DMS114 treated with DMSO at 0.1 percent for 48 hours (cell line): ENCODE data around the gene CFAP206.

Experiments used
- DNase-seq: peaks from one replicate; lab custom pipeline; 2025; ENCODE audit not compliant: unreplicated experiment; lab: John Stamatoyannopoulos, UW

The CFAP206 gene, protein sequence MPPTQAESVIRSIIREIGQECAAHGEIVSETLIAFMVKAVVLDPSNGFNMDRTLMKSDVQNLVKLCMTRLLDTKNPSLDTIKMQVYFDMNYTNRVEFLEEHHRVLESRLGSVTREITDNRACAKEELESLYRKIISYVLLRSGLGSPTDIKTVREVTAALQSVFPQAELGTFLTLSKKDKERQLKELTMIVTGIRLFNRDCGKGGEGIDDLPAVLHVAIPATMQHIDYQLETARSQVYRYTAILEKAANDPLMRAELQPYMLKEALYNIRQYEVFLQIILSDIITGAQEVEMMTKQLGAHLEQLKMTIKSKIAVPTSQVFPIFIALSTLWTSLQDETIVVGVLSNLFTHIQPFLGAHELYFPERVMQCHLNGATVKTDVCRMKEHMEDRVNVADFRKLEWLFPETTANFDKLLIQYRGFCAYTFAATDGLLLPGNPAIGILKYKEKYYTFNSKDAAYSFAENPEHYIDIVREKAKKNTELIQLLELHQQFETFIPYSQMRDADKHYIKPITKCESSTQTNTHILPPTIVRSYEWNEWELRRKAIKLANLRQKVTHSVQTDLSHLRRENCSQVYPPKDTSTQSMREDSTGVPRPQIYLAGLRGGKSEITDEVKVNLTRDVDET

GRCh38 chr6:87407901-87408720 is at the start of gene CFAP206:
Gene CFAP206 (plus strand): TSS chr6:87407972. CDS start chr6:87409840, 1,868 bp downstream.
- DNase-seq, result peak; percentile 79

GRCh38 chr6:87364602-87365252 is 43.0 kb upstream of the CFAP206 start:
- no peak for DNase-seq

DNA sequence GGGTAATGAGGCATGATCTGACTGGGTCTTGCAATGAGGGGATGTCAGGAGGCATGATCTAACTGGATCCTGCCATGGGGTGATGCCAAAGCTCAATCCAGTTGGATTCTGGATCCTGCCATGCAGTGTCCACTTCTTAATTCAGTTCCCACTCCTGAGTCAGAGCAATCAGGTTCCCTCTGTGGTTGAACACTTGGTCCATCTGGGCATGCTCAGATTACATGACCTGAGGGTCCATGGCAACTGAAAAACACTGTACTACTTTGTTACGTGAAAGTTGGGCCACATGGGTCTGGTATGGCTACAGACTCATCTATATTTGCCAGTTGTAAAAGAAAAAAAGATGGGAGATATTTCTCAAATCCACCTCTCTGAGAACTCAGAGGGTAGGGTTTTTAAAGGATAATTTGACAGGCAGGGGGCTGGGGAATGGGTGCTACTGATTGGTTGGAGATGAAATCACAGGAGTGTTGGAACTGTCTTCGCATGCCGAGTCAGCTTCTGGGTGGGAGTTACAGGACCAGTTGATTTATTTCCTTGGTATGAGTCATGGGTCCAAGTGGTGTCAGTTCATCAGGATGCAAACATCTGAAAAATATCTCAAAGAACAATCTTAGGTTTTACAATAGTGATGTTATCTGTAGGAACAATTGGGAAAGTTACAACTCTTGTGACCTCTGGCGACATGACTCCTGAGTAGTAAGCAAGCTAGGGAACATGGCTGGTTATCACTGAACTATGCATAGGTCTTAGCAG is 41.5 kb upstream of the CFAP206 start:
- no peak for DNase-seq

- DNase-seq, result no peak
Measured at GRCh38 chr6:87366899-87367298, 40.9 kb upstream of the CFAP206 start.

- DNase-seq, result no peak
Measured at GRCh38 chr6:87373377-87373776, 34.4 kb upstream of the CFAP206 start.

DNA sequence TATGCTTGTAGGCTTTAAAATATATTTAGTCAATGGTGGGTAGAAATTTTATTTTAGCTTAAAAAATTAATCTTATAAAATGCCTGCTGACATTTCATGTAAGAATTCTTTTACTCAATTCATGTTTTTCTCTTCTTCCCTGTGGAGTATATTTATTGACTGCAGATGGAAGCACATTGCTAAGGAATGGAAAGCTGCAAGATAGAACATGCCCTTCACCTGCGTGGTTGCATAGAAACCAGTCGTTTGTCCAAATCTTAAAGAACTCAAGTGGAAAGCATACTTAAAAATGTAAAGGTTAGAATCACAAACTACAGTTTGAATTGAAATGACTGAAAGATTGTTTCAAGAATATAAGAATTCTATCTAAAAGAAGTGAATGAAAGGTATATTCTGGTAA is 32.5 kb upstream of the CFAP206 start:
- no peak for DNase-seq

DNA sequence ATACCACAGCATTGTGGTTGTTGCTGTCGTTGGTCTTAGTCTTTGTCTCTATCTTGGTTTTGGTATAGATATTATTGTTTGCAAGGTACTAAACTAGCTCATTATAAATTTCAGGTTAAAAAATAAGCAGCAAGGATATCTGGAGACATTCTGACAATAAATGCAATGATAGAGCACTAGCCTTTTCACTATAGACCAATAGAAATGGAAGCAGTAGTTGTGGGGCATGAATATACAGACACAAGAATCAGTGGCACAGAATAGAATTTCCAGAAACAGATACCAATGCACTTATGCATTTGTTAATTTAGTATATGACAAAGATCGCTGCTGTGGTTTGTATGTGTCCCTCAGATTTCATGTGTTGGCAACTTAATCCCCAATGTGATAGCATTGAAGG is 31.1 kb upstream of the CFAP206 start:
- DNase-seq, result no peak

DNA sequence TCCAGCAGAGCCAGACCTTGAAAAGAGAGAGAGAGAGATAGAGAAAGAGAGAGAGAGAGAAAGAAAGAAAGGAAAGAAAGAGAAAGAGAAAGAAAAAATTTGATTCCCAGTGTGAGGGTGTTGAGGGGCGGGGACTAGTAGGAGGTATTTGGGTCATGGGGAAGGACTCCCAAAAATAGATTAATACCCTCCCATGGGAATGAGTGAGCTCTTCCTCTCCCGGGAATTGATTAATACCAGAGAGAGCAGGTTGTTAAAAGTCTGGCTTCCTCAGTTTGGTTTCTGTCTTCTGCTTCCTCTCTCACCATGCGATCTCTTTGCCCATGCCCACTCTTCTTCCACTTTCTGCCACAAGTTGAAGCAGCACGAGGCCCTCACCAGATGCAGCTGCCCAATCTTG is 28.8 kb upstream of the CFAP206 start:
- DNase-seq, result no peak

DNA sequence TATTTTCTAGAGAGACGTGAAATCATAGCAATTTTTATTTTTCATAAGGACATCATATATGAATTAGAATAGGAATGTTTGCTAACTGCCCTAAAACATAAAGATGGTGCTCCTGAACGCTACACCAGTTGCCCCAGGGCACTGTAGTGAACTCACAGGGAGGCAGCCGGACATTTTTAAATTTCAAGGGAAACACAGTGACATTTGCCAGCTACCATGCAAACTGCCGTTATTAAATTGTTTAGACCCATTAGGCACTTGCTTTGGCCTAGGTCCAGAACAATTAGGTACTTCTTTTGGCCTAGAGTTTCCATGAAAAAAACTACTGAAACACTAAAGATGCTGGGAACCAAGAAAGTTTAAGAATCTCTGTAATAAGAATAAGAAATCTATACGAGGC is 24.9 kb upstream of the CFAP206 start:
- DNase-seq, result no peak

DNA sequence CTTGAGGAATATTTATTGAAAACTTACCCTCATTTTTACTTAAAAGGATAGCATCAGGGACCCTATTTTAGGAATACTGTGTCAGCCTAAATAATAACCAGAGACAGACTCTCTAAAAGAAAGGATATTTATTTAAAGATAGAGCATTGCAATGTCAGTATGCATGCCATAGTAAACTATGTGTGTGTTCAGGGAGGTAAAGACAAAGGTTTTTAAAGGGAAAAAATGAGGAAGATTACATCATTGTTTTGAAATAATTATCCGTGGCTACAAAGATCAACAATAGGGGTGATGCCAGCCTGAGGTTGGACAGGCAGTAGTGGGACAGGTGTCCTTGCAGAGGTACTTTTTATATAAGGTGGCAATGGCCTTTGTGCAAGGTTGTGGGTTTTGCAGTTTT is 23.7 kb upstream of the CFAP206 start:
- no peak for DNase-seq

GRCh38 chr6:87384449-87384848 is 23.3 kb upstream of the CFAP206 start:
- DNase-seq, result no peak

DNA sequence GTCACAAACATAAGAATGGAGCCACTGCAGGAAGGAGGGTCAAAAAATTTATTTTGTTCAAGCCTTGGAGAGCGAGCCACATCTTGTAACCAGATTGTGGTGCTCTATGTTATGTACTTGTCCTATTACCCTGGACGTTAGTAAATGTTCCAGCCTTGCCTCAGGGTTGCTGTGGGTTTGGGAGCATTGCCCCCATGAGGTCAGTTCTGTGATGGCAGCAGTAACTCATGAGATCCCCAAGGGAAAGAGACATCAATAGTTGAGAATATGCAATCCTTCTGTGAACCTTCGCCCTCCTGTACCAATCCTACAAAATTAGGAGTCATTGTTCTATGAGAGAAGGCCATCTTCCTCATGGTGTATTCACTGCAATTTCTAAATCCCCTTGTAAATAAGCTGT is 16.4 kb upstream of the CFAP206 start:
- peak; percentile 5 for DNase-seq

- DNase-seq, result peak; percentile 57
Measured at GRCh38 chr6:87393026-87393622, 14.6 kb upstream of the CFAP206 start.

GRCh38 chr6:87395431-87395830 is 12.3 kb upstream of the CFAP206 start:
- no peak for DNase-seq

DNA sequence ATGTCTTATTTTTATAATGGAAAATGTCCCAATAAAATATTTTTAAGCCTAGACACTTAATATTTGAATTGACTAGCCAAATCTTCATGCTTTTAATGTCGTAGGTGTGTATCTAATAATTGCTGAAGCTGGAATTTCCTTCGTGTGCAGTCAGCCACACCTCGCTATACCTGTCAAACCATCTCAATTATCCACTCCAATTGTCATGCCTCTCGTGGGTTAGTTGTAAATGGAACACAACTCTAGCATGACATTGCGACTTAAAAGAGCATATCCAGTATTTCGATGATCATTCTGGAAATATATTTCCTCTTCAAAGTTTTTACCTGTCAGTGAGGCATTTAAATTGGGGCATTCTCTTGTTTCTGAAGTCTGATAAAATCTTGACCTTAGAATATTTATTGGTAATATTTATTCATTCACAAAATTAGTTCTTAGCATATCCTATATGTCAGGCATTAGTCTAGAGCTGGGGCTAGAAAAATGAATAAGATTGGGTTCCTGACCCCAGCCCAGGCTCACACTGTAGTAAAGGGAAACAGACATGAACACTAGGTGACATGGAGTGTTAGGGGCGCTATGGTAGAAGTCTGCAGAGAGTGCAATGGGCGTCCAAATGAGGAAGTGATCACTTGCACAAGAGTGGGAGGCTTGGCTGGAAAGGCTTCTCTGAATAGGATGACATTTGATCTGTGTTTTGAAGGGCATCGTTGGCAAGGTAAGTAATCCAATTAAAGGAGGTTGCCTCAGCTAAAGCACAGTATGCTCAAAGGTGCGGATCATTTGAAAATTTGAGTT is 11.0 kb upstream of the CFAP206 start:
- no peak for DNase-seq

DNA sequence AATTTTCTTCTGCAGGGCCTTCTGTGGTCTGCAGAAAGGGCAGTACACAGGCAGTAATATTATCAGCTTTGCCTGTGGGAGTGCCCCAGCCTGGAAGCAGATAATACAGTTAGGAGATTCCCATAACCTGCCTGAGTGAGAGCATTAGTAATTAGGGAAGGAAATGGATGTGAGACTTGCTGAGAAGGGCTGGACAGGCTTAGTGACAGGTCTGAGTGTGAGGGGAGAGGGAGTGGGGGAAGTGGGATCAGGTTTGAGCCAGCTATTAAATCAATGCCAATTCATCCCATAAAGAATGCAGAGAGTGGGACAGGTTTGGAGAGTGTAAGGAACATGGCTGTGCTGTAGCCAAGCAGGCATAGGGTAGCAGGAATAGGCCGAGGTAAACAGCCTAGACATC is 10.1 kb upstream of the CFAP206 start:
- no peak for DNase-seq

- no peak for DNase-seq
Measured at GRCh38 chr6:87401832-87402231, 5.9 kb upstream of the CFAP206 start.

- peak; percentile 79 for DNase-seq
Measured at GRCh38 chr6:87407561-87407900, 241 bp upstream of the CFAP206 start.

DNA sequence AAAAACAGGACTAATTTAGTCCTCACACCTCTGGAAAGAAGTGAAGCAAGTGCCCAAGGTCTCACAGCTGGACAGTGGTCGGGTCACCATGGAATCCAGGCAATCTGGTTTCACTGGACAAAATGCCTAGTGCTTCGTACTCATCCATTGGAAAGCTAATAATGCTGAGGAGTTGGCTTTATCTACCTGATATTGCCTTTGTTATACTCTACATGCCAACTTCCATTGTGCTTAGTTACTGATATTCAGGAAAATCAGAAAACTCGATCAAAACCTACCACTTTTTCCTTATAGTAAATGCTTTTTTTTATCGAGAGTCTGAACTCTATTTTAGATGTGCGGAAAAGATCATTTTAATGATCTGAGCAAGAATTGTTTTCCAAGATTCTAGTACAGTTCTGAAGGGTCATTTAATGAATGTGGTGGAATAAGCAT is 966 bp downstream of the CFAP206 start:
- DNase-seq, result no peak
